NCI-H510A (cell line): Measurements from ENCODE around the gene FCRL4.
"Not testable (repeated sequence)": the region's sequence is repeated elsewhere in the genome, so short reads cannot be mapped to it uniquely, and the experiment has no call there.

Experiments used
- DNase-seq: peaks from one replicate; lab custom pipeline; 2025; lab: John Stamatoyannopoulos, UW

FCRL4 gene

DNA sequence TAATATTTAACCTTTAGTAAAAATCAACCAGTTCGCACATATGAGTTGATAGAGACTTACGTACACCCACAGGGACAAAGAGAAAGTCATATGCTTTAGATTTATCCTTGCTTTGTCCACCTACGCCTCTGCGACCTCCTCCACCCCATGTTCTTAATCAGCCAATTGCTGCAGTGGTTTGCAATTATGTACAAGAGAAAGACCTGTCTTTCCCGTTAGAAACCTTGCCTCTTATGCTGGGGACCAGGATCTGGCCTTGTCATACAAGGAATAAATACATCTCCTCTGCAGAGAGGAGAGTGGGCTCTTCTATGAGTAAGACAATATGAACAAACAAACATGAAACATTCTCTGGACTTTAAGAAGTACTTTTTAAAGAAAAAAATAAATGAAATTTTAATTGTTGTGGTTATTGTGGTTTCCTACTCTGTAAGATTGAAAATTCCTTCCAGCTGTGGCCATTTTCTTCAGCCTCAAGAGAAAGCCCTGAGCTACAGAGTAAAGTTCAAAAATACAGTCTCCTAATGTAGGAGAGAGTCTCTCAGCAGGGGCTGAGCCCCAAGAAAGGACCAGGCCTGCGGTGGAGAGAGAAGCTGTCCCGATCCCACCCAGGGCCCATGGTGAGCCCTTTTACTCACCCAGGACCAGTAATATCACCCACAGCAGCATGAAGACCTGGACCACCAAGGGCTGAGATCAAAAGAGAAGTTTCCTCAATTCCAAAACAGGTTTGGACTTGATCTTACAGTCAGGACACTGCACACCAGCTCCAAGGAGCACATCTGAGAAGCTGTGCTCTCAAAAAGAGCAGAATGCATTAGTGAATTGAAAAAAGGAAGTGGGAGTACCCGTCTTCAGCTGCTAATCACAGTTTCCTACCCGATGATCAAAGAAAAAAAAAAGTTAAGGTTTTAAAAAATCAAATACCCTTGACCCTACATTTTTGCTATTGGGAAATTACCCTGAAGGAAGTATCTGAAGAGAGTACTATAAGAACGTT is 45.9 kb downstream of the FCRL4 start, which contains the start of gene FCRL5:
FCRL5 (minus strand) TSS at position 822 of the 1,000 bp plus-strand sequence; CDS start at position 669, 153 bp downstream.
- DNase-seq = no peak

DNA sequence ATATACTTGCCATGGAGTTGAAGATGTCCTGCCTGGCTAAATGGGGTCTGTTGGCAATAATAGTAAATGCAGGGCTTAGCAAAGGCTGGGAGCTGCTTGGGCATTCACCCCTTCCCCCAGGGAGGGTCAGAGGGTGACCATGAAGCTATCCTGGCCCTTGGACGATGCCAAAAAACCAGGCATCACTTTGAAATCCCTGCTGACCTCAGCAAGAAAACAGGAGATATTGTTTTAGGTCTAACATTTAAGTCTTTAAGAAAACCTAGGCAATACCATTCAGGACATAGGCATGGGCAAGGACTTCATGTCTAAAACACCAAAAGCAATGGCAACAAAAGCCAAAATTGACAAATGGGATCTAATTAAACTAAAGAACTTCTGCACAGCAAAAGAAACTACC is 49.8 kb downstream of the FCRL4 start:
- not testable (repeated sequence) for DNase-seq

DNA sequence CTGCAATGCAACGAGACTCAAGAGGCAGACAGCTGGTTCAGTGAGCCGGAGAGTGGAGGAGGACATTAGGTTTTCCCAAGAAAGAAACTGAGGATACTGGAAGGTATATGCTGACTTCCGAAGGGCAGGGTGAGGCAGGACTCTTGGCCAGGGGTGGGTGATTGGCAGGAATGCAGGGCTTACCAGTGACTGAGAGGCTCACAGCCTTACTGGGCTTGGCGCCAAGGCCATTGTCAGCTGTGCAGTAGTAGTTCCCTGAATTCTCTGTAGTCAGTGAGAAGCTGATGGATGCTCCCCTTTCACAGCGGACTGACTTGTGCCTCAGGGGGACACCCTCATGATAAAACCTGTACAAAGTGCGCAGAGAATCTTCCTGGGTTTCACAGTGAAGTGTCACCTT is 55.2 kb downstream of the FCRL4 start:
- no peak for DNase-seq

DNA sequence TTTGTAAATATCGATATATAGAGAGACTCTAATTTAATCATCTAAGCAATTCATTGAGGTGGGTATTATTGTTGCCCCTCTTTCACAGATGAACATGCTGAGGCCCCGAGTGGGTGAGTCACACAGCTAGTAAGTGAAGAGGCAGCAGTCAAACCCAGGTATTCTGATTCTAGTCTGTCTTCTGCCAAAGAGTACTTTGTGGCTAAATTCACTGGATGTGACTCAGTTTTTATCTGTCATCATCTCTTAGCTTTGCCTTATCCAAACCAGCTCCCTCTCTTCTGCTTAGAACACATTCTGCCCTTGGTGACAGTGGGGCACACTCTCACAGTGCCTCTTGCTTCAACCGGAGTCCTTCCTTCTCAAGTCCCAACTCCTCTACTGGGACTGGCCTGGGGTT is 57.0 kb downstream of the FCRL4 start:
- no peak for DNase-seq

DNA sequence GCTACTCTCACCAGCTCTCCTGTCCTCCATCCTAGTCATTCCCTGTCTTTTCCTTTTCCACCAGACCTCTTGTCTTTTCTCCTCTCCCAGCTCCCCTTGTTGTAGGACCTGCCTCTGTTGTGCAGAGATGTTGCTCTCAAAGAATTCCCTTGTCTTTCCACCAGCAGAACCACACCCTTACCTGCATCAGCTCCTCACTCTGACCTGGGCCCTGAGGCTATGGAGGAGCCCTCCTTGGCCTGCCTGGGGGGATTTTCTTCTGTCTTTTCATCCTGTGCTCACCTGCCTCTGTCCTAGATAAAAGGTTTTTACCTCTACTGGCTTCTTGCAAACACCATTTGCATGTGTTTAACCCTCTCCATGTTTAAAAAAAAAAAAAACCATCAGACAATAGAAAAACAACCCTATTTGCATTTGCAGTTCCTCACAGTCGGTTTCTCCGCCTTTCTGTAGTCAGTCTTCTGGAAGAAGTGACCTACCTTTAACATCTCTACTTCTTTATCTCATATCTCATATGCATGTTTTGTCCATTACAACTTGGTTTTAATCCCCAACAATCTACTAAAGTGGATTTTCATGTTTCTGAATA is 57.6 kb downstream of the FCRL4 start:
- no peak for DNase-seq

DNA sequence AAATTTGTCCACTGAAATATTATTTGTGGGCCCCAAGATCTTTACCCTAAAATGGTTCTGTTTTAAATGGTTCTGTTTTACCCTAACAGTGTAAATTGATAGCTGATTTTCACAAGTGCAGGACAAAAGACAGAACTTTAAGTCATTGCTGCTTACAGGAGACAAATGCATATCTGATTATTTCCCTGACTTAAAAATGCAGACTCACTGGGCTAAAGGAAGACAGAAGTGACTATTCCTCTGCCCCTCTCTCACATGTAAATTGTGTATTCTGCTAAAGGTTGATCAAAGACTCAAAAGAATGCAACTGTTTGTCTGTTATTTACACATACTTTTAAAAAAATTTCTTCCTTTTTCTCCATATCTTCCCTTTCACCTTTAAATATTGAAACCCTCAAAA is 58.3 kb downstream of the FCRL4 start:
- no peak for DNase-seq

DNA sequence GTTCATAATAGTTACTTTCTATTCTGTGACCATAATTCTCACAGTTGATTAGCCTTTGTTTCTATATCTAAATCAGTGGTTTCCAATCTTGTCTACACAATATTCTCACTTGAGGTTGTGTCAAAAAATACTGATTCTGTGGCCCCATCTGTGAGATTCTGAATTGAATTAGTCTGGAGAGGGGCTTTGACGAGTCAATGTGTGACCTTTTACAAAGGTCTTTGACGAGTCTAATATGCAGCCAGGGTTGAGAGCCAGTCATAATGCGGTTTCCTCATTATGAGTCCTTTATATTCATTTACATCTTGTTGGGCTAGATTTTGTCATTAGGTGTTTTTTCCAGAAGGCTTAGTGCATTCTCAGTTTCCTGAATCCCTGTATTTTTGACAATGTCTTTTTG is 65.3 kb downstream of the FCRL4 start:
- no peak for DNase-seq

DNA sequence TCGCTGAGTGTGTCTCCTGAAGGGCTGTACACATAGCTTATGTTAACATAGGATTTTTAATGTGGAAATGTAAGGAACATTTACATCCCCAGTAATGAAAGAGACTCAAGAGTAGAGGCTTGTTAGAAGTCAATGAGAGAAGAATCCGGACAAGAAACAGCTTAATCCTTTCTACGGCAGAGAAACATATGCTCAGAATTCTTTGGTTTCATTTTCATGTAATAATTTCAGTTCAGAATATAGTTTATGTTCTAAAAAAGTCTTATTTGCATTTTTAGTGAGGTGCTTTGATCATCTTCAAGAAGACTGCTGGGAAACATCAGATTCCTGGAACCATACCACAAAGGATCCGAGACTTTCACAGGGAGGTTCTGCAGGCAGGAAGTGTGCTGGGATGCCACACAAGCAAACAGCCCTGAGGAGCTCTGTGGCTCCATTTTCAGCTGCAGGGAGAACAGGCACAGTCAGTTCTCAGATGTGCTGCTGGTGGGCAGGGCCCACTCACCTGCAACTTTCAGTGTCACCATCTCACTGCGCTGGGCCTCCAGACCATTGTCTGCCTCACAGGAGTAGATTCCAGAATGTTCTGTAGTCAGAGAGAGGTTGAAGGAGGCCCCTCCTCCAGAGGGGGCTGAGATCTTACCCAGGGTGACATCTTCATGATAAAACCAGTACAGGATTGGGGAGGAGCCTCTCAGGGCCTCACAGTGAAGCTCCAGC is 74.0 kb downstream of the FCRL4 start:
- no peak for DNase-seq
